PC-9 (cell line): ENCODE data around the gene CPXM2. TPM values are rescaled to one million over a fixed set of nuclear protein-coding genes. Genes with fewer than 3 reads are reported as not detected.

Experiments used
- BruUV-seq: library from RNA; stranded (reverse); fragments of 400-500 nt; replicated peaks from 2 replicates; lab custom pipeline; 2021; lab: Mats Ljungman, UMichigan
- CTCF ChIA-PET: fragments of 300-600 bp; sonication (Branson Sonifier 250); formaldehyde crosslinking; loops from one replicate; lab custom pipeline; 2022; ENCODE audit warnings: antibody characterized with exemption; lab: Charles Lee
- POLR2A ChIA-PET: fragments of 300-600 bp; sonication (Branson Sonifier 250); formaldehyde crosslinking; loops from one replicate; lab custom pipeline; 2022; ENCODE audit warnings: antibody characterized with exemption; ENCODE audit not compliant: unreplicated experiment; lab: Charles Lee
- DNase-seq, 2 experiments: peaks; one replicate each; pipeline versions ENCODE4 v3.0.0 to v3.0.0-alpha.2; 2015 to 2022; ENCODE audit warnings: mixed read lengths in 1 of 2
- H2AFZ ChIP-seq: fragments of 200-600 bp; sonication (generic); 2 replicates; pipeline ENCODE4 v1.8.1; 2017; ENCODE audit warnings: antibody characterized with exemption
- H3F3A ChIP-seq: fragments of 200-600 bp; sonication (generic); 2 replicates; pipeline ENCODE4 v1.8.1; 2017; ENCODE audit warnings: antibody characterized with exemption, mild to moderate bottlenecking, low read depth; ENCODE audit not compliant: insufficient read depth
- H3K27ac ChIP-seq: fragments of 200-600 bp; sonication (generic); 2 replicates; pipeline ENCODE4 v1.6.1; 2016; ENCODE audit warnings: mixed run types
- H3K27me3 ChIP-seq: fragments of 200-600 bp; sonication (generic); 2 replicates; pipeline ENCODE4 v1.6.1; 2016; ENCODE audit warnings: low read depth, mixed run types; ENCODE audit not compliant: insufficient read depth
- H3K36me3 ChIP-seq: fragments of 200-600 bp; sonication (generic); 2 replicates; pipeline ENCODE4 v1.6.1; 2016; ENCODE audit warnings: low read depth, mixed run types
- H3K4me1 ChIP-seq: fragments of 200-600 bp; sonication (generic); replicated peaks from 2 replicates; pipeline ENCODE4 v1.6.1; 2016; ENCODE audit warnings: mixed run types; ENCODE audit not compliant: insufficient read depth
- H3K4me2 ChIP-seq: fragments of 200-600 bp; sonication (generic); 2 replicates; pipeline ENCODE4 v1.6.1; 2017; ENCODE audit warnings: mixed run types
- H3K4me3 ChIP-seq: fragments of 200-600 bp; sonication (generic); 2 replicates; pipeline ENCODE4 v1.6.1; 2016; ENCODE audit warnings: mixed run types
- H3K79me2 ChIP-seq: fragments of 200-600 bp; sonication (generic); 2 replicates; pipeline ENCODE4 v1.6.1; 2017; ENCODE audit warnings: low read depth, mixed run types
- H3K9me2 ChIP-seq: fragments of 200-600 bp; sonication (generic); 2 replicates; pipeline ENCODE4 v1.8.1; 2017; ENCODE audit warnings: mild to moderate bottlenecking; ENCODE audit not compliant: insufficient read depth
- H3K9me3 ChIP-seq: fragments of 200-600 bp; sonication (generic); 2 replicates; pipeline ENCODE4 v1.8.1; 2016; ENCODE audit warnings: low read depth; ENCODE audit not compliant: insufficient read depth
- H4K20me1 ChIP-seq: fragments of 200-600 bp; sonication (generic); 2 replicates; pipeline ENCODE4 v1.8.1; 2017; ENCODE audit not compliant: insufficient read depth
- CTCF ChIP-seq: fragments of 200-600 bp; sonication (generic); conservative IDR thresholded peaks from 2 replicates; pipeline ENCODE4 v1.6.1; 2017; ENCODE audit warnings: mixed run types, antibody characterized with exemption, mild to moderate bottlenecking, moderate library complexity
- EZH2 ChIP-seq: fragments of 200-600 bp; sonication (generic); IDR thresholded peaks from 2 replicates; pipeline ENCODE4 v1.8.0; 2017; ENCODE audit warnings: antibody characterized with exemption, low read depth
- intact Hi-C: fragments of 100-400 bp; cut with micrococcal nuclease; formaldehyde crosslinking; loops from one replicate; pipeline ENCODE4 v1.10.0; 2022; ENCODE audit not compliant: unreplicated experiment
- total RNA-seq: library from RNA; stranded (reverse); gene quantifications from 2 replicates; pipeline ENCODE4 v1.2.3, GENCODE V29; 2021

The CPXM2 gene
- total RNA-seq, 1 experiment from 2014 or later = not detected

GRCh38 chr10:123729523-123729922 is 162.1 kb downstream of the CPXM2 start:
- no peak overlapping the region for H3K27ac ChIP-seq
- H3K36me3 ChIP-seq = no peaks in the 10 kb centered on the region
- ChIA-PET CTCF (no interaction called here), POLR2A (no interaction called here)
- BruUV-seq = no TSS peak
- H3K9me3 ChIP-seq = no peaks in the 10 kb centered on the region
- no peaks in the 10 kb centered on the region for H4K20me1 ChIP-seq
- H3K79me2 ChIP-seq = no peaks in the 10 kb centered on the region
- H2AFZ ChIP-seq = no peak overlapping the region
- H3K4me3 ChIP-seq = no peak overlapping the region
- H3K9me2 ChIP-seq = no peaks in the 10 kb centered on the region
- no peak for TF ChIP-seq CTCF
- no peak for TF ChIP-seq EZH2
- no peaks in the 10 kb centered on the region for H3F3A ChIP-seq
- DNase-seq = no peak
- no peaks in the 10 kb centered on the region for H3K4me1 ChIP-seq
- H3K4me2 ChIP-seq = no peak overlapping the region
- peaks cover 10% of the 10 kb centered on the region; the same call in 1 of the 2 replicates for H3K27me3 ChIP-seq
- intact Hi-C loops = no loop called here

- H3K27ac ChIP-seq = no peak overlapping the region
- H3K4me1 ChIP-seq = no peaks in the 10 kb centered on the region
- CTCF ChIA-PET = no interaction called here
- H3K27me3 ChIP-seq = peaks cover 11% of the 10 kb centered on the region; the same call in 1 of the 2 replicates
- H3K4me3 ChIP-seq = no peak overlapping the region
- H2AFZ ChIP-seq = no peak overlapping the region
- H3K36me3 ChIP-seq = no peaks in the 10 kb centered on the region
- H3F3A ChIP-seq = no peaks in the 10 kb centered on the region
- TF ChIP-seq EZH2 (no peak), CTCF (no peak)
- H4K20me1 ChIP-seq = no peaks in the 10 kb centered on the region
- POLR2A ChIA-PET = no interaction called here
- H3K9me2 ChIP-seq = no peaks in the 10 kb centered on the region
- intact Hi-C loops = no loop called here
- H3K79me2 ChIP-seq = no peaks in the 10 kb centered on the region
- no peak overlapping the region for H3K4me2 ChIP-seq
- DNase-seq = no peak
- BruUV-seq = no TSS peak
- no peaks in the 10 kb centered on the region for H3K9me3 ChIP-seq
Observed at GRCh38 chr10:123726836-123727235, 164.8 kb downstream of the CPXM2 start.

DNA sequence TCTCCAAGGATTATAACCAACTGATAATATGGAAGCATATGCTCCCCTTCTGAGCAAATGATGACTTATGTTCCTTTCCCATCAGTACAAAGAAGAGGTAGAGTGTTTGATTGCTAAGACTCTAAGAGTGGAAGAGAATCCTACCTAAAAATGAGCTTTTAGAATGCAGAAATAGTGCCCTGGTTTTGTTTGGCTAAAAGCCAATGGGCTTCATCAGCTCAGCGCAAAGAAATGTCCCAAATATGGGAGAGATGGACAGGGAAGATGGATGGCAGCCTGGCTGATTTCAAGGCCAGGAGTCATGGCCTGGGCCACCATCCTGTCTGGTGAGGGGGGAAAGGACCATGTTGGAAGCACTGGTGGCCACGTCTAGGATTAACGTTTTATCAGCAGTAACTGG is 165.2 kb downstream of the CPXM2 start:
- no peaks in the 10 kb centered on the region for H3K4me1 ChIP-seq
- no peaks in the 10 kb centered on the region for H3K9me3 ChIP-seq
- BruUV-seq = no TSS peak
- CTCF ChIA-PET = no interaction called here
- TF ChIP-seq CTCF = no peak
- no peak for TF ChIP-seq EZH2
- H3F3A ChIP-seq = no peaks in the 10 kb centered on the region
- no peak overlapping the region for H3K27ac ChIP-seq
- no peak overlapping the region for H2AFZ ChIP-seq
- intact Hi-C loops = no loop called here
- H3K9me2 ChIP-seq = no peaks in the 10 kb centered on the region
- DNase-seq = no peak
- H3K79me2 ChIP-seq = no peaks in the 10 kb centered on the region
- no peaks in the 10 kb centered on the region for H4K20me1 ChIP-seq
- H3K4me2 ChIP-seq = no peak overlapping the region
- H3K36me3 ChIP-seq = no peaks in the 10 kb centered on the region
- peaks cover 11% of the 10 kb centered on the region; the same call in 1 of the 2 replicates for H3K27me3 ChIP-seq
- no peak overlapping the region for H3K4me3 ChIP-seq
- POLR2A ChIA-PET = no interaction called here
